Frontal cortex (tissue), 4 donors: ENCODE results near the gene GKN1. TPM values are rescaled to one million over a fixed set of nuclear protein-coding genes. Genes with fewer than 3 reads are reported as not detected.

Experiments used
- DNase-seq, 2 donors: peaks; one replicate each; pipeline ENCODE4 v3.0.0; 2012; ENCODE audit warnings: low spot score in 2 of 2
- FAIRE-seq: peaks from 2 replicates; lab custom pipeline; 2012; peaks lifted over from hg19 to GRCh38; lab: Jason Lieb, UNC
- total RNA-seq: library from RNA; depleted of rRNA; stranded (reverse); fragments of >200 nt; gene quantifications from one replicate; pipeline ENCODE4 v1.2.3, GENCODE V29; 2014
- donor health status: control.
- donor health status: control.
- donor health status: control.

The GKN1 gene
- total RNA-seq, 1 donor from 2014 or later, result not detected

DNA sequence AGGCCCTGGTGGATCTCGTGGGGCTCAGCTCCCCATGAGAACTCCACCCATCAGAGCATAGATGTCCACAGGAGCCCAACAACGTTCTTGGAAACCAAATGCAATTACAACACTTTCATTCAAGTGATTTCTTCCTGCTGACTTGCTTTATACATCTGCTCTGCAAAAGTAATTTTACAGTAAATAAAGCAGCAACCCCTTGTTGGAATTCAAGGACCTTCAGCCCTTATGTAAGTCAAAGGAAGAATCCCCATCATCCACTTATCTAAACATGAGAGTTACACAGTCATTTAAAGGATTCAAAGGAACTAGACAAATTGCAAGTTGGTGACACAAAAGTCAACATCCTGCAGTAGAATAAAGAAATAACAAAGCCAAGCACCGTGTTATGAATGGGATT, 21.5 kb downstream of the GKN1 start:
- FAIRE-seq (no peak), DNase-seq (no peak)

DNA sequence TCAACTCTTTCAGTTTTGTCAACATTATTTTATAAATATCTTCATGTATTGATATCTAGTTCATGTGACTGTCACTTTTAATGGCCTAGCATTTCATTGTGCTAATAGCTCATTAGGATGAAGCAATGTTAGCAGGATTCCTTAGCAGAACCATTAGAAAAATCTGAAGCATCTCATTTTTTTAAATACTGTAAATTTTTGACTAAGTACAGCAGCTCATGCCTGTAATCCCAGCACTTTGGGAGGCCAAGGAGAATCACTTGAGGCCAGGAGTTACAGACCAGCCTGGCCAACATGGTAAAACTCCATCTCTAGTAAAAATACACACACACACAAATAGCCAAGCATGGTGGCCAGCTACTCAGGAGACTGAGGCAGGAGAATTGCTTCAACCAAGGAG, 23.0 kb downstream of the GKN1 start:
- FAIRE-seq (no peak), DNase-seq (no peak)

DNA sequence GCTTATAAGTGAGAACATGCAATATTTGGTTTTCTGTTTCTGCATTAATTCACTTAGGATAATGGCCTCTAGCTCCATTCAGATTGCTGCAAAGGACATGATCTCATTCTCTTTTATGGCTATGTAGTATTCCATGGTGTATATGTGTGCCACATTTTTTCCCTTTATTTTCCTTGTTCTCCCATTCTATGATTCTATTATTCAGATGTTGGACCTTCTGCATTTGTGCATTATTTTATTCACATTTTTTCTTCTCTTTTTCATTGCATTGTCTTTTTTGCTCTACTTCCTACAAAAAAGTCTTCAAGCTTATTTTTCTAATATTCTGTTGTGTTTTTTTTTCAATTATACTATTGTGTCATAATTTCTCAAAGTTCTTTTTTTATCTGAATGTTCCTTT, 27.4 kb downstream of the GKN1 start:
- no peak for FAIRE-seq
- DNase-seq, result no peak

DNA sequence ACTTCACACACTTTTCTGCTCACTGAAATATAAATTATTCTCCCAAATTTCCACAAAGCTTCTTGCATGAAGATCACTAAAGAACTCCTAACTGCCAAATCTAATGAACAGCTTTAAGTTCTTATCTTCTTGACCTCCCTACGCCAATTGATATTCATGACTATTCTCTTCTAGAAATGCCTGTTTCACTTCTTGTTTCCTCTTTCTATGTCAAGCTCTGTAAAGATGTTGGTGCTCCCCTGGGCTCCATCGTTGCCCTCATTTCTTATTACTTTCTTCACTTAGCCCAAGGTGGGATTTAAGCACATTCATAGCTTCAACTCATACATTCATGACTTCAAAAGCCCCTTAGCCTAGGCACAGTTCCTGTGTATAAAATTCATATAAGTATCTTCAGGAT, 29.3 kb downstream of the GKN1 start:
- DNase-seq (no peak), FAIRE-seq (no peak)

DNA sequence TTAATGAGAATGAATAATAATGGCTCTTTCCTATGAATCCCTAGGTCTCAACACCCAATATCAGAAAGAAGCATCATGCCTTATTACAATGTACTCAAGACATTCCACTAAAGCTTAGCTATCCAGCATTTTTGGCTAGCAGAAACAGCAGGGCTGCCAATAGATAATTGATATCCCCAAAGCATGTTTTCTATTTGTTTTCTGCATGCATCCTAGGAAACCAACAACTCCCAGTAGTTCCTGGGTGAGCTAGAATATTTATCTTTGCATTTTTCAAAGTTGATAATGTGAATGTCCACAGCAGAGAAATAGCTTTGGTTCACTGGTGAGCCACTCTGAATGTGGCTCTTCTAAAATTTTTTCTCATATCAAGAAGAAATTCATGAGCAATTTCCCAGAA, 32.7 kb downstream of the GKN1 start:
- FAIRE-seq (no peak), DNase-seq (no peak)

DNA sequence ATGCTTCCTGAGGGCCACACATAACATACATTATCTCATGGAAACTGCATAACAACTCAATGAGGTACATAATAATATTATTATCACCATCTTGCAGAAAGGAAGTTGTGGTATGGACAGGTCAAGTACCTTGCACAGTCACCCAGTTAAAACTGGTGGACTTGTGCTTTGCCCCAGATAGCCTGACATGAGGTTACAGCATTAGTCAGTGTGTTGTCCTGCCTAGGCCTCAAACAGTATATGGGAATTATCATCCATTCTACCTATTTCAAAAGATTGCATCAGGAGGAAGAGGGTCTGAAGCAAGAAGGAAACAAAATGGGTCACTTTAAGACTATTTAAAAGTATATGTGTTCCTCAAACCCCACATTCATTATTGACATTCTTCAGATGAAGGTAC, 33.2 kb downstream of the GKN1 start:
- no peak for DNase-seq
- no peak for FAIRE-seq

DNA sequence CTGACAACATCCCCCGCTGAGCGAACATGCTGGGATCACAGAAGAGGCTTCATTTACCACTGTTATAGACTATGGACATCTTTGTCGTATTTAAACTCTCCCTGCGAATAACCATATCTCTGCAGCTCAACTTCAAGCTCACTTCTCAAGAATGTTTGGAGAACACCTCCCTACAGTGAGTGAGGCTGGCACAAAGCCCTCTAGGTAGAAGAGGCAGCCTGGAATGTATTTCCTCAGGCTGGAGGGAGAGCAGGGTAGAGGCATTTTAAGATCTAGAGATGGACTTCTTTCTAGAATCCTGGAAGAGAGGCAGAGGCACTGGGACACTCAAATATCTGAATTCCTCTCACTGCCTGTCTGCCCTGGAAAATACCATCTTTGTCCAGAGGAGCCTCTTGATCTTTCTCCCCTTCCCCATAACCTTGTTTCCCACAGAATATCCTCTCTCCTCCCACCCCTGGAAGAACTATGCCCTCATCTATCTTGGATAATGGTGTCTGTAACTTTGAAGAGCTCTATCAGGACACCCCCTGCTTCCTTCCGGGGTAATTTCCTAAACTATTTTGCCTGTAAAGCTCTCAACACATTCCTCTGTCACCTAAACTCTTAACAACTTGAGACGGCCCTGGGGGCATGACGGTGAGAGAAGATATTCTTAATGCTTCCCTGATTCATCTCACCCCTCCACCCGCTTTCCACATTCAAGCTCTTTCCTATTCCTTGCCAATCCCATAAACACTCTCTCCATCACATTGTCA, 36.2 kb downstream of the GKN1 start:
- FAIRE-seq, result no peak
- no peak for DNase-seq

DNA sequence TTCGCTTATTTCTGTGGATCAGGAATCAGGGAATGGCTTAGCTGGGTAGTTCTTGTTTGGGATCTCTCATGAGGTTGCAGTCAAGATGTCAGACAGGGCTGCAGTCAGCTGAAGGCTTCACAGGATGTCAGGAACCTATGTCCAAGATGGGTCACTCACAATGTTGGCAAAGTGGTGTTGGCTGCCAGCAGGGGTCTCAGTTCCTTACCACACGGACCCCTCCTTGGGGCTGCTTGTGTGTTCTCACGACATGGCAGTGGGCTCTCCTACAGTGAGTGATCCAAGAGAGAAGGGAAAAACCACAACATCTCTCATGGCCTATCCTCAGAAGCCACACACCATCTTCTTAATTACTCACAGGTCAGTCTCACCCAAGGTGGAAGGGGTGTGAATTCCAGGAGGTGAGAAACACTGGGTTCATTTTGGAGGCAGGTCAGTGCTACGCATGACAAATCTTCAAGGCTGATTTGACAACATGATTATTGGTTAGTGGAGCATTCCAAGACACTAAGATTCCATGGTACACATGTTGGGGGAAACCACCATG, 37.2 kb downstream of the GKN1 start:
- no peak for DNase-seq
- no peak for FAIRE-seq

DNA sequence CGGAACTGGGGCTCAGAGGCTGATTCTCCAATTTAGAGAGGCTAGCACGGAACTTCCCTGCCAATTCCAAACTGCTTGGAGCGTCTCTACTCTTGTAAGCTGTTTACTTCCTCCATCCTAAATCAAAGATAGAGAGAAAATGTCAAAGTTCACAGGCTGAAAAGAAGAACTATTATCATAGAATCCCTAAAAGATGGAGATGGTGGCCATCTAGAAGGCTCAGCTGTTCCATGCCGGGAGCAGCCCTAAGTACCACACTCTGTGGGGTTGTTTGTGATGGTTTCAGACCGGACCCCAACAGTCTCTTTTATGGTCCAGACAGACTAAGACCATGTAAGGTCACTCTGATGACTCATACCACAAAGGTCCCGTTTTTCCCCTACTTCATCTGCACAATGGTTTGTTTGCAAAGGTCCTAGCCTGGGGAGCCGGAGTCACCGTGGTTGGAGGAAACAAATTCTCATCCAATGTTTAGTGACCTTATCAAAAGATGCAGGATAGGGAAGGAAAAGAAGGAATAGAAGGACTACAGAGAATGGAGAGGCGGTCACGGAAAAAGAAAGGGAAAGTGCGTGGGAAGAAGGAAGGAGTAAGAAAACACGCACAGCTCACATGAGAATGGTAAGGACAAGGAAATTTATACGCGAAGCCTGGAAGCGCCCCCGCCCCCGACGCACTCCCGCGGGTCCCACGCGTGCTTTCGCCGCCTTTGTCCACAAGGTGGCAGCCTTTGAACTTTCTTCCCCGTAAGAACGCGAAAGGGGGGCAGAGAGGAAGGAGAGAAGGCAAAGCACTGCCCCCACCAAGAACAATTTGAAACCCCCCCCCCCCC, 38.1 kb downstream of the GKN1 start:
- DNase-seq (peak; percentile 53 to 68), FAIRE-seq (no peak)

DNA sequence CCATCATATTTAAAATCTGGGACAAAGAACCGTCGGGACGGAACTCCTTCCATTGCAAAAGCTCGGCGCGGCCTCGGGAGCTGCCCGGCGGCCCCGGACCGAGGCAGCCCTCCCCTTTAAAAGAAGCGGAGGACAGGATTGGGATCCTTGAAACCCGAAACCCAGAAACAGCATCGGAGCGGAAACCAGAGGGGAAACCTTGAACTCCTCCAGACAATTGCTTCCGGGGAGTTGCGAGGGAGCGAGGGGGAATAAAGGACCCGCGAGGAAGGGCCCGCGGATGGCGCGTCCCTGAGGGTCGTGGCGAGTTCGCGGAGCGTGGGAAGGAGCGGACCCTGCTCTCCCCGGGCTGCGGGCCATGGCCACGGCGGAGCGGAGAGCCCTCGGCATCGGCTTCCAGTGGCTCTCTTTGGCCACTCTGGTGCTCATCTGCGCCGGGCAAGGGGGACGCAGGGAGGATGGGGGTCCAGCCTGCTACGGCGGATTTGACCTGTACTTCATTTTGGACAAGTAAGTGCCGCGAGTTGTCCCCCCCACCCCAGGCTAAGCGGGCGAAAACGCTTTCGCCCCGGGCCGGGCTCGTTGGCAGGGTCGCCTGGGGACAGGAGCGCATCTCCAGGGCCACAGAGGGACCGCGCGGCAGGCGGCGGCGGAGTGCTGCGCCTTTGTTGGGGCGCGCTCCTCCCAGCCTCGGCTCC, 38.9 kb downstream of the GKN1 start, which contains the start of gene ANTXR1:
TSS of gene ANTXR1 (plus strand) at position 38 of the 698 bp plus-strand sequence. CDS start at position 359, 321 bp downstream.
- FAIRE-seq, result no peak

DNA sequence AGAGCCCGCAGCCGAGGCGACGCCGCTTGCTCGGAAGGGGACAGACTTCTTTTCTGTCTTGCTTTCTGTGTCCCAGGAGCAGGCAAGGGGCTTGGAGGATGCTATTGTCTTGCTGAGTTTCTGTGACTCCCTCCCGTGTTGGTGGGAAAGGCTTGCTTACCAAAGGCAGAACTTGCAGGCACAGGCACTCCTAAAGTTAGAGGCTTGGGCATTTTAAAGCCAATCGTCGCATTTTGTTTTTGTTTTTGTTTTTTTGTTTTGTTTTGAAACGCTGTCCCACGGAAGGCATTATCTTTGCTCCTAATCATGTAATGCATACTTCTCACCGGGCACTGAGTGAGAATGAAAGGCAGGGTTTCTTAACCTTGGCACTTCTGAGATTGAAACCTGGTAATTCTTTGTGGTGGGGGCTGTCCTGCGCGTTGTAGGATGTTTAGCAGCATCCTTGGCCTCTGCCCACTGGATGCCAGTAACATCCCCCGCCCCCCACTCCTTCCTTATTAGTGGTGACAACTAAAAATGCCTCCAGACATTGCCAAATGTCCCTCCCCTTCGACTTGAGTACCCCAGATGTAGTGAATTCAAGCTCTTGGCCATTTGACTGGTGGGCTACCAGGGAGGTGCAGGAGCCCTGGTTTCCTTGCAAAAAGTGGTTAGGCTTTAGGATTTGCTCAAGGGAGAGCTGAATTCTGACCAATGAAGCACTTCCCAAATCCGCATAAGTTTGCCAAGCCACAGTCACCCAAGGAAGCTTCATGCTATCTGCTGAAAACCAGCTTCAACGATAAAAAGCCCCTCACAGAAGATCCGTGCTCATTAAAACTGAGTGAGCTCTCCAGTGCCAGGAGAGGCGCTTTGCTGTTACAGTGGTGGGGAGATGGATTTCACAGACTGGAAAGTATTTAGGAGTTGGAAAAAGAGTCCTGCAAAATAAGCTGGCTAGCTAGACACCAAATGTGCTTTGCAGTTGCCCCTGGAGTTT, 39.7 kb downstream of the GKN1 start:
- FAIRE-seq (no peak), DNase-seq (no peak)

More for the DNA sequence above, 38.9 kb downstream of the GKN1 start, which contains the start of gene ANTXR1:
- peak; percentile 40 to 60 for DNase-seq

DNA sequence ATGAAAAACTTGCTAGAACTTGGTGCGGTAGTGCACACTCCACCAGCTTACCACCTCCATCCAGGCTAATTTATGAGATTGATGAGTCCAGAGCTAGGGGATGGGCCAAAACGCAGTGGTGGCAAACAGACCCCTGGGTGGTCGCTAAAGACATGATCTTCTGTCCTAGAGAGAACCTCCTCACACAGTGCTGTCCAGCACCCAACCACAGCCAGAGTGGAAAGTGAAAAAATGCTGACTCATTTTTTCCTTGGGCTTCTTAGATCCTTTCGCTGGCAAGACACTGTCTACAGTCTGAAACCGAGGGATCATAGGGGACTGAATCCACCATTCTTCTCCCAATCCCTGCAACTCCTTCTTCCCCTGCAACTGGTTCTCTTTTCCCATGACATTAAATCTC, 42.6 kb downstream of the GKN1 start:
- no peak for DNase-seq
- FAIRE-seq, result no peak

DNA sequence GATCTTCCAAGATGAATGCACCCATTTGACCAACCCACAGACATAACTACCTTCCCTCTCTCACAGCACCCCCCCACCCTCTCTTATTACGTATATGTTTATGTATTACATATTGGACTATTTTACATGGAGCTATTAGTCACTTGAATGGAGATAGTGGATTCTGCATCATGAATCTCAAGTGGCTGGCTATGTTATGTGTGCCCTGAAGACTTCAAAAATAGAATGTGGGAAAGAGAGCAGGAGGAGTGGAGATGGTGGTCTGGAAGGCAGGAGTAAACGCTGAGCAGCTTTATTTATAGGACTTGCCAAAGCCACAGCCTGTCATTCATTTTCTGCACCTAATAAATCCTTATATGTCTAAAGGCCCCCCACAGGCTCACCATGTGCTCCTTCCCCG, 43.4 kb downstream of the GKN1 start:
- no peak for FAIRE-seq

DNA sequence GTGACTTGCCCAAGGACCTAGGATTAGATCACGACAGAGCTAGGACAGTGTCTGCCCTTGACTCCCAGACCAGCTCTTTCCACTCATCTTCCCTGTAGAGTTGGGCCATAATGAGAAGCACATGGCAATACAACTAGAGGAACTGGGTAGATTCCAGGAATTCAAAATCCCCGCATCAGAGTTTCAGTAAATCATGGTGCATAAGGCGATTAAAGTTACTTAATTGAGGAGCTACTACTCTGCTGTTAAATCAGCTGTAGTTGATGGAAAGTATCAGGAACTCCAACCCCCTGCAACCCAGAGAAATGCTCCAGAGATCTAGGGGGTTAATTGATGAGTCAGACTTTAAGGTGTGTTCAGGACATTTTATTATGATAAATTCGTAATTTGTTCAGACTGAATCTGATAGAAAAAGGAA, 44.3 kb downstream of the GKN1 start:
- FAIRE-seq (no peak), DNase-seq (no peak)

More for the DNA sequence above, 43.4 kb downstream of the GKN1 start:
- no peak for DNase-seq

DNA sequence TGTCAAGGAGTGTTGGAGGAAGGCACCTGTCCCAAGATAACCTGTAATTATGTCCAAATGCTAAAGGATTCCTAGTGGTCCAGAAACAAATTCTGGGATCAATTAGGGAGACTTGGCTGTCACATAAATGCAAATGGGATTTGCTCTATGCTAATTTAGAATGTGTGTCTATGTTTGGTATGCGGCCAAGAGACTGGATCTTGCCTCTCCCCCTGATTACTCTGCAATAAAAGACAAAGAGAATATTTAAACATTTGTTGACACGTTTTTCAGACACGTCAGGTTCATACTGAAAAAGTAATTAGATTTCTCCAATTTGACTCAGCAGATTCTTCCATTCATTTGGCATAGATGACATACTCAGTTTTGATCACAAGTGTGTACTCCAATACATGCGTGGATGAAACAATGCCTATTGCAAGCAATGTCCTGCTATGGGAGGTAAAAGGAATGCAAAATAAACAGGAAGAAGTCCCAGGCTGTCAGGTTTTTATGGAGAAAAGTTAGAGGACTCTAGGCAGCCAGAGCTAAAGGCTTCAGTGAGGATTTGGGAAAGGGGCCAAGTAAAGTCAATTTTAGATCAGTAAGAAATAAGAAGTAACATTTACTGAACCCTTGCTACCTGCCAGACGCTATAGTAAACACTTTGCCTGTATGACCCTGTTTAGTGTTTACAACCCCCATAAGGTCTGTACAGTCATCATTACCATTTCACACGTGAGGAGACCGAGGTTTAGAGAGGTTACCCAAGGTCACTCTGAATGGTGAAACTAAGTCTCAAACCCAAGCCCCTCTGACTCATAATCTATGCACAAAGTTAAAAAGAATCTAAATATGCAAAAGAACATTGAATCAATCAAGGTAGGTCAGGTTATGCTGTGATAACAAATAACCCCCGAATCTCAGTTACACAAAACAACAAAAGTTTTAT, 46.3 kb downstream of the GKN1 start:
- DNase-seq (no peak), FAIRE-seq (no peak)

DNA sequence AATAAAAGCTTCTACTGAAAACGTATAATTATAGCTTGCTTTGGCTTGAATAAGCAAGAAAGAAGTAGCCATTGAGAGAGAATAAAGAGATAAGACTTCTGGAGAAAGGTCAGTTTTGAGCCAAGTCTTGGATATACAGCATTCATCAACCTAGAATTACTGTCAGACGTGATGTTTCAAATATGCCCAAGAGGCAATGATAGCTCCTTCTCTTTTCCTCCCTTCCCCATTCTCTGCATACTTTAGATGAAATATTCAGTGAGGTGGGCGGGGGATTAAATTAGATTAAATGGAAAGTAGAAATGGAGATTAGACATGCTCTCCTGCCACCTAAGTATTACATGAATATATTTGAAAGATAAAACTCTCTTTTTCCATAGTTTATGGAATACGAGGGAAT, 47.3 kb downstream of the GKN1 start:
- DNase-seq (no peak), FAIRE-seq (no peak)

DNA sequence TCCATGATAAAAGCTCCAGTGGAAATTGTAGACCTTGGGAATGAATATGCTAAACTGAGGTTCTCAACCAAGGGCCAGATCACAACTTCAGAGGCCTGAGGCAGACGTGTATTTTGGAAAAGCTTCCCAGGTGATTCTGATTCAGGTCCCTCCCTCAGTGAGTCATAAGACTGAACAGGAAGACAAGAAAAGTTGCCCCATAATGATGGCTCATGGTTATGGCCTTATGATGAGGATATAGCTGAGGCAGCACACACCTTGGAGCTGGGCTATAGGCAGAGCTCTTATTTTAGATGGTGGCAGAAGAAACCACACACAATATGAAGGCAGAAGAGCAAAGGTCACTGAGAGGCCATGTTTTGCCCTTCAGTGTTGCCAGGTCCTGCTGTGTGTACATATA, 48.1 kb downstream of the GKN1 start:
- DNase-seq (no peak), FAIRE-seq (no peak)

DNA sequence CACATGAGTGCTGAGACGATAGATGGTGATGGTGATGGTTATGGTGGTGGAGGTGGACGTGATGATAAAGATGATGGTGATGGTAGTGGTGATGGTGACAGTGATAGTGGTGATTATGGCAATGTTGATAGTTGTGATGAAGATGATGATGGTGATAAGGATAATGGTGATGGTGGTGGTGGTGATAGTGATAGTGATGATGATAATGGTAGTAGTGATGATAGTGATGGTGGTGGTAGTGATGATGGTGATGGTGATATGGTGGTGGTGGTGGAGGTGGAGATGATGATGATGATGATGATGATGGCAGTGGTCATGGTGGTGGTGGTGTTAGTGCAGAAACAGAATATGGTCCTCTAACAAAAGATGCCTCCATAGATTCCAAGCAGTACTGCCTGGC, 48.8 kb downstream of the GKN1 start:
- FAIRE-seq (no peak), DNase-seq (no peak)
